Measurements from ENCODE around the gene PARD3.

Gene PARD3

GRCh38 chr10:34567659-34568253 is 247.3 kb downstream of the PARD3 start:
- DNase-seq = no peak

- DNase-seq = no peak
Observed at GRCh38 chr10:34565934-34566333, 249.2 kb downstream of the PARD3 start.

- no peak for DNase-seq
Observed at GRCh38 chr10:34558093-34558583, 257.0 kb downstream of the PARD3 start.

- no peak for DNase-seq
Observed at GRCh38 chr10:34557173-34557572, 257.9 kb downstream of the PARD3 start.

GRCh38 chr10:34555653-34556052 is 259.4 kb downstream of the PARD3 start:
- no peak for DNase-seq

- DNase-seq = no peak
Observed at GRCh38 chr10:34553747-34554146, 261.3 kb downstream of the PARD3 start.

- no peak for DNase-seq
Observed at GRCh38 chr10:34551295-34551694, 263.8 kb downstream of the PARD3 start.

- no peak for DNase-seq
Observed at GRCh38 chr10:34549953-34550352, 265.1 kb downstream of the PARD3 start.

- no peak for DNase-seq
Observed at GRCh38 chr10:34549001-34549400, 266.1 kb downstream of the PARD3 start.

- no peak for DNase-seq
Observed at GRCh38 chr10:34548466-34548865, 266.6 kb downstream of the PARD3 start.

- no peak for DNase-seq
Observed at GRCh38 chr10:34547695-34548094, 267.4 kb downstream of the PARD3 start.

GRCh38 chr10:34547291-34547690 is 267.8 kb downstream of the PARD3 start:
- DNase-seq = no peak

- DNase-seq = no peak
Observed at GRCh38 chr10:34544400-34544799, 270.7 kb downstream of the PARD3 start.

- no peak for DNase-seq
Observed at GRCh38 chr10:34543716-34544115, 271.4 kb downstream of the PARD3 start.

GRCh38 chr10:34540492-34540891 is 274.6 kb downstream of the PARD3 start:
- no peak for DNase-seq

GRCh38 chr10:34539533-34540315 is 275.4 kb downstream of the PARD3 start:
- DNase-seq = no peak

- no peak for DNase-seq
Observed at GRCh38 chr10:34538281-34538829, 276.7 kb downstream of the PARD3 start.

- no peak for DNase-seq
Observed at GRCh38 chr10:34537629-34538231, 277.4 kb downstream of the PARD3 start.

GRCh38 chr10:34535872-34536271 is 279.2 kb downstream of the PARD3 start:
- no peak for DNase-seq

- no peak for DNase-seq
Observed at GRCh38 chr10:34530778-34531177, 284.3 kb downstream of the PARD3 start.

GRCh38 chr10:34528320-34528719 is 286.8 kb downstream of the PARD3 start:
- DNase-seq = no peak

GRCh38 chr10:34526758-34527730 is 288.1 kb downstream of the PARD3 start:
- no peak for DNase-seq

- DNase-seq = no peak
Observed at GRCh38 chr10:34526186-34526585, 288.9 kb downstream of the PARD3 start.

Data from 8988T (cell line).